ENCODE results near the gene ZNF438.

The ZNF438 gene

GRCh38 chr10:30834651-30835050 lies 197.0 kb downstream of the ZNF438 start:
- H3K4me3 ChIP-seq (ENCODE audit: insufficient read depth in 1 of 2, low read depth in 1 of 2, low read length in 2 of 2) = no peak overlapping the region

GRCh38 chr10:30834153-30834552 lies 197.5 kb downstream of the ZNF438 start:
- Histone ChIP-seq H3K4ac (ENCODE audit: low read depth in 1 of 2, low read length in 2 of 2) (no peak overlapping the region), H3K9ac (ENCODE audit: low read length) (no peak overlapping the region), H3K27me3 (ENCODE audit: control insufficient read depth in 1 of 2, insufficient read depth in 1 of 2, low read length in 2 of 2) (no peaks in the 10 kb centered on the region), H4K8ac (ENCODE audit: low read length) (no peak overlapping the region), H2BK120ac (ENCODE audit: low read depth, low read length) (no peak overlapping the region), H2BK12ac (ENCODE audit: low read length in 2 of 2) (no peak overlapping the region), H3K79me1 (replicated peaks; ENCODE audit: low read length, poor library complexity, severe bottlenecking) (no peaks in the 10 kb centered on the region), H3K36me3 (ENCODE audit: control insufficient read depth in 1 of 2, insufficient read depth in 2 of 2, low read depth in 1 of 2, low read length in 2 of 2) (no peaks in the 10 kb centered on the region), H3K4me3 (ENCODE audit: insufficient read depth in 1 of 2, low read depth in 1 of 2, low read length in 2 of 2) (no peak overlapping the region), H2AK5ac (ENCODE audit: low read length, severe bottlenecking) (no peak overlapping the region), H3K14ac (ENCODE audit: low read length in 2 of 2) (no peak overlapping the region), H3K4me2 (ENCODE audit: low read length, poor library complexity, severe bottlenecking) (no peak overlapping the region), H2AFZ (ENCODE audit: low read depth, low read length) (no peak overlapping the region), H2BK5ac (ENCODE audit: low read depth, low read length, poor library complexity, severe bottlenecking) (no peak overlapping the region), H3K18ac (ENCODE audit: low read depth in 1 of 2, low read length in 2 of 2) (no peak overlapping the region), H2BK15ac (ENCODE audit: low read depth, poor library complexity, severe bottlenecking) (no peak overlapping the region), H4K91ac (ENCODE audit: low read length) (no peak overlapping the region), H3K4me1 (ENCODE audit: control insufficient read depth, insufficient read depth, low read depth, low read length) (peaks cover 5% of the 10 kb centered on the region), H3K9me3 (ENCODE audit: control insufficient read depth, low read length) (no peaks in the 10 kb centered on the region), H3K23ac (ENCODE audit: low read length in 2 of 2) (no peak overlapping the region), H3K27ac (ENCODE audit: low read length, poor library complexity, severe bottlenecking) (no peak overlapping the region)
- DNase-seq = no peak
- WGBS = 92% methylated on average over 3 of the region's 4 CpGs

More at GRCh38 chr10:30834651-30835050, 197.0 kb downstream of the ZNF438 start:
- H2BK120ac ChIP-seq (ENCODE audit: low read depth, low read length) = no peak overlapping the region
- H3K18ac ChIP-seq (ENCODE audit: low read depth in 1 of 2, low read length in 2 of 2) = no peak overlapping the region
- no peak overlapping the region for H2AFZ ChIP-seq (ENCODE audit: low read depth, low read length)
- H3K4me2 ChIP-seq (ENCODE audit: low read length, poor library complexity, severe bottlenecking) = no peak overlapping the region
- H2AK5ac ChIP-seq (ENCODE audit: low read length, severe bottlenecking) = no peak overlapping the region
- H3K79me1 ChIP-seq (replicated peaks; ENCODE audit: low read length, poor library complexity, severe bottlenecking) = no peaks in the 10 kb centered on the region
- H2BK12ac ChIP-seq (ENCODE audit: low read length in 2 of 2) = no peak overlapping the region
- H3K9me3 ChIP-seq (ENCODE audit: control insufficient read depth, low read length) = no peaks in the 10 kb centered on the region
- no peak overlapping the region for H3K23ac ChIP-seq (ENCODE audit: low read length in 2 of 2)
- no peaks in the 10 kb centered on the region for H3K36me3 ChIP-seq (ENCODE audit: control insufficient read depth in 1 of 2, insufficient read depth in 2 of 2, low read depth in 1 of 2, low read length in 2 of 2)
- no peak for DNase-seq
- H3K27ac ChIP-seq (ENCODE audit: low read length, poor library complexity, severe bottlenecking) = no peak overlapping the region
- no peak overlapping the region for H3K14ac ChIP-seq (ENCODE audit: low read length in 2 of 2)
- no peak overlapping the region for H3K4ac ChIP-seq (ENCODE audit: low read depth in 1 of 2, low read length in 2 of 2)
- H3K27me3 ChIP-seq (ENCODE audit: control insufficient read depth in 1 of 2, insufficient read depth in 1 of 2, low read length in 2 of 2) = no peaks in the 10 kb centered on the region
- H4K91ac ChIP-seq (ENCODE audit: low read length) = no peak overlapping the region
- no peak overlapping the region for H3K9ac ChIP-seq (ENCODE audit: low read length)
- WGBS = 77% methylated on average over 2 of the region's 3 CpGs
- peaks cover 5% of the 10 kb centered on the region for H3K4me1 ChIP-seq (ENCODE audit: control insufficient read depth, insufficient read depth, low read depth, low read length)
- no peak overlapping the region for H2BK15ac ChIP-seq (ENCODE audit: low read depth, poor library complexity, severe bottlenecking)
- H4K8ac ChIP-seq (ENCODE audit: low read length) = no peak overlapping the region
- H2BK5ac ChIP-seq (ENCODE audit: low read depth, low read length, poor library complexity, severe bottlenecking) = no peak overlapping the region

GRCh38 chr10:30833628-30833970 lies 198.1 kb downstream of the ZNF438 start:
- no peak overlapping the region for H3K9ac ChIP-seq (ENCODE audit: low read length)
- peak overlapping the region in 1 of 2 experiments; percentile 32 for H3K23ac ChIP-seq (ENCODE audit: low read length in 2 of 2)
- H3K9me3 ChIP-seq (ENCODE audit: control insufficient read depth, low read length) = no peaks in the 10 kb centered on the region
- H3K4me1 ChIP-seq (ENCODE audit: control insufficient read depth, insufficient read depth, low read depth, low read length) = peaks cover 5% of the 10 kb centered on the region
- no peak overlapping the region for H2BK15ac ChIP-seq (ENCODE audit: low read depth, poor library complexity, severe bottlenecking)
- no peaks in the 10 kb centered on the region for H3K36me3 ChIP-seq (ENCODE audit: control insufficient read depth in 1 of 2, insufficient read depth in 2 of 2, low read depth in 1 of 2, low read length in 2 of 2)
- H2BK12ac ChIP-seq (ENCODE audit: low read length in 2 of 2) = no peak overlapping the region
- no peak overlapping the region for H4K91ac ChIP-seq (ENCODE audit: low read length)
- WGBS = 96% methylated on average over 5 of the region's 5 CpGs
- H3K4me3 ChIP-seq (ENCODE audit: insufficient read depth in 1 of 2, low read depth in 1 of 2, low read length in 2 of 2) = no peak overlapping the region
- H3K4ac ChIP-seq (ENCODE audit: low read depth in 1 of 2, low read length in 2 of 2) = no peak overlapping the region
- no peak overlapping the region for H3K14ac ChIP-seq (ENCODE audit: low read length in 2 of 2)
- no peak overlapping the region for H3K4me2 ChIP-seq (ENCODE audit: low read length, poor library complexity, severe bottlenecking)
- H3K79me1 ChIP-seq (replicated peaks; ENCODE audit: low read length, poor library complexity, severe bottlenecking) = no peaks in the 10 kb centered on the region
- no peak overlapping the region for H2AK5ac ChIP-seq (ENCODE audit: low read length, severe bottlenecking)
- no peak overlapping the region for H4K8ac ChIP-seq (ENCODE audit: low read length)
- no peaks in the 10 kb centered on the region for H3K27me3 ChIP-seq (ENCODE audit: control insufficient read depth in 1 of 2, insufficient read depth in 1 of 2, low read length in 2 of 2)
- H3K27ac ChIP-seq (ENCODE audit: low read length, poor library complexity, severe bottlenecking) = no peak overlapping the region
- H2BK5ac ChIP-seq (ENCODE audit: low read depth, low read length, poor library complexity, severe bottlenecking) = no peak overlapping the region
- DNase-seq = no peak
- H2BK120ac ChIP-seq (ENCODE audit: low read depth, low read length) = no peak overlapping the region
- no peak overlapping the region for H2AFZ ChIP-seq (ENCODE audit: low read depth, low read length)
- H3K18ac ChIP-seq (ENCODE audit: low read depth in 1 of 2, low read length in 2 of 2) = no peak overlapping the region

GRCh38 chr10:30832749-30833627 lies 198.7 kb downstream of the ZNF438 start:
- Histone ChIP-seq H3K18ac (ENCODE audit: low read depth in 1 of 2, low read length in 2 of 2) (no peak overlapping the region), H3K27ac (ENCODE audit: low read length, poor library complexity, severe bottlenecking) (no peak overlapping the region), H2BK120ac (ENCODE audit: low read depth, low read length) (no peak overlapping the region), H3K4me2 (ENCODE audit: low read length, poor library complexity, severe bottlenecking) (no peak overlapping the region), H4K91ac (ENCODE audit: low read length) (no peak overlapping the region), H3K9me3 (ENCODE audit: control insufficient read depth, low read length) (no peaks in the 10 kb centered on the region), H3K14ac (ENCODE audit: low read length in 2 of 2) (no peak overlapping the region), H3K36me3 (ENCODE audit: control insufficient read depth in 1 of 2, insufficient read depth in 2 of 2, low read depth in 1 of 2, low read length in 2 of 2) (no peaks in the 10 kb centered on the region), H3K9ac (ENCODE audit: low read length) (no peak overlapping the region), H4K8ac (ENCODE audit: low read length) (peak overlapping the region; percentile 27), H3K4me1 (ENCODE audit: control insufficient read depth, insufficient read depth, low read depth, low read length) (peaks cover 5% of the 10 kb centered on the region), H2AK5ac (ENCODE audit: low read length, severe bottlenecking) (no peak overlapping the region), H3K27me3 (ENCODE audit: control insufficient read depth in 1 of 2, insufficient read depth in 1 of 2, low read length in 2 of 2) (no peaks in the 10 kb centered on the region), H2BK12ac (ENCODE audit: low read length in 2 of 2) (no peak overlapping the region), H3K23ac (ENCODE audit: low read length in 2 of 2) (no peak overlapping the region), H3K4me3 (ENCODE audit: insufficient read depth in 1 of 2, low read depth in 1 of 2, low read length in 2 of 2) (no peak overlapping the region), H3K79me1 (replicated peaks; ENCODE audit: low read length, poor library complexity, severe bottlenecking) (no peaks in the 10 kb centered on the region), H2BK15ac (ENCODE audit: low read depth, poor library complexity, severe bottlenecking) (no peak overlapping the region), H2BK5ac (ENCODE audit: low read depth, low read length, poor library complexity, severe bottlenecking) (no peak overlapping the region), H2AFZ (ENCODE audit: low read depth, low read length) (no peak overlapping the region), H3K4ac (ENCODE audit: low read depth in 1 of 2, low read length in 2 of 2) (no peak overlapping the region)
- DNase-seq = no peak
- 71% methylated on average over 13 of the region's 13 CpGs for WGBS

Data from mesenchymal stem cell (in vitro differentiated cells and primary cell).